Measurements from ENCODE around the gene TASOR. TPM values are rescaled to one million over a fixed set of nuclear protein-coding genes. Genes with fewer than 3 reads are reported as not detected.

TASOR gene
- total RNA-seq, 1 donor from 2014 or later: 45.6 TPM

DNA sequence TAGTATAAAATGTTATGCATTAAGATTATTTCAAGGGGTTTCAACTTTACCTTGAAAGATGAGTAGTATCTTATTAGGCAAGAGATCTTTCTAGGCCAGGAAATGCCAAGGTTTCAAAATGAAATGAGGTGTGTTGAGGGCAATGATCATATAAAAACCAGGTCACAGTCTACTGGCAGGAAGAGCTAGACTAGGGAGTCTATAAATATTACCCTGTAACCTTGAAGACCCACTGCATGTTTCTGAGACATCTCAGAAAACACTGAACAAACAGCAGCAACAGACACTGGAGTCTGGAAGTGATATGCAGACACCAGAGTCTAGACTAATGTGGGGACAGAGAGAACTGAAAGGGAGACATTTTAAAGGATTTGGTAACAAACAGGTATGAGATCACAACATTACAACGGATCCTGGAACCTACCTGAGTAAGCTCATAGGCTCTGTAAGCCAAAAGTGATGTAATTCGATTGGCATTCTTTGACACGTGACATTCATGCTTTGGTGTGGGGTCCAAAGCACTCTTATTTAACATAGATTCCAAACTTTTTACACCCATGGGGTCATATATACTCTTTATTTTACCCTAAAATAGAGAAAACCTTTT is 15.0 kb downstream of the TASOR start:
- Mint-ChIP-seq H3K9me3 (ENCODE audit: unreplicated experiment) (no peaks in the 10 kb centered on the region), H3K4me3 (ENCODE audit: unreplicated experiment) (no peak overlapping the region), H3K4me1 (ENCODE audit: low read depth, unreplicated experiment) (no peaks in the 10 kb centered on the region), H3K27me3 (ENCODE audit: unreplicated experiment) (no peaks in the 10 kb centered on the region), H3K36me3 (ENCODE audit: unreplicated experiment) (no peaks in the 10 kb centered on the region), H3K27ac (ENCODE audit: unreplicated experiment) (peak overlapping the region; percentile 8)
- TF ChIP-seq, protein P1, sequence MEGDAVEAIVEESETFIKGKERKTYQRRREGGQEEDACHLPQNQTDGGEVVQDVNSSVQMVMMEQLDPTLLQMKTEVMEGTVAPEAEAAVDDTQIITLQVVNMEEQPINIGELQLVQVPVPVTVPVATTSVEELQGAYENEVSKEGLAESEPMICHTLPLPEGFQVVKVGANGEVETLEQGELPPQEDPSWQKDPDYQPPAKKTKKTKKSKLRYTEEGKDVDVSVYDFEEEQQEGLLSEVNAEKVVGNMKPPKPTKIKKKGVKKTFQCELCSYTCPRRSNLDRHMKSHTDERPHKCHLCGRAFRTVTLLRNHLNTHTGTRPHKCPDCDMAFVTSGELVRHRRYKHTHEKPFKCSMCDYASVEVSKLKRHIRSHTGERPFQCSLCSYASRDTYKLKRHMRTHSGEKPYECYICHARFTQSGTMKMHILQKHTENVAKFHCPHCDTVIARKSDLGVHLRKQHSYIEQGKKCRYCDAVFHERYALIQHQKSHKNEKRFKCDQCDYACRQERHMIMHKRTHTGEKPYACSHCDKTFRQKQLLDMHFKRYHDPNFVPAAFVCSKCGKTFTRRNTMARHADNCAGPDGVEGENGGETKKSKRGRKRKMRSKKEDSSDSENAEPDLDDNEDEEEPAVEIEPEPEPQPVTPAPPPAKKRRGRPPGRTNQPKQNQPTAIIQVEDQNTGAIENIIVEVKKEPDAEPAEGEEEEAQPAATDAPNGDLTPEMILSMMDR (IDR thresholded peaks at IDR 0.05; ENCODE audit: partially characterized antibody, unreplicated experiment): no peak
- no peak for DNase-seq

GRCh38 chr3:56664823-56665222 is 18.2 kb downstream of the TASOR start:
- H3K36me3 Mint-ChIP-seq (ENCODE audit: unreplicated experiment): no peaks in the 10 kb centered on the region
- no peak overlapping the region for H3K27ac Mint-ChIP-seq (ENCODE audit: unreplicated experiment)

DNA sequence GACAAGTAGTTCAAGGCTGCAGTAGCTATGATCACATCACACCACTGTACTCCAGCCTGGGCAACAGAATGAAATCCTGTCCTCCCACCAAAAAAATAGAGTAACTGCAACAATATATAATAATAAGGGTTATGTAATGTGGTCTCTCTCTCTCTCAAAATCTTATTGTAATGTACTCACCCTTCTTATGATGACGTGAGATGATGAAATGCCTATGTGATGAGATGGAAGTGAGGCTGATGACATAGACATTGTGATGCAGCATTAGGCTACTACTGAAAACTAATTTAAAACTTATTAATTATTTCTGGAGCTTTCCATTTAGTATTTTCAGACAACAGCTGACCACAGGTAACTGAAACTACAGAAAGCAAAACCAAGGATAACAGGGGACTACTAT is 27.4 kb downstream of the TASOR start:
- Mint-ChIP-seq H3K36me3 (ENCODE audit: unreplicated experiment) (peaks cover 10% of the 10 kb centered on the region), H3K9me3 (ENCODE audit: unreplicated experiment) (no peaks in the 10 kb centered on the region), H3K4me3 (ENCODE audit: unreplicated experiment) (no peak overlapping the region), H3K27ac (ENCODE audit: unreplicated experiment) (no peak overlapping the region), H3K4me1 (ENCODE audit: low read depth, unreplicated experiment) (no peaks in the 10 kb centered on the region), H3K27me3 (ENCODE audit: unreplicated experiment) (peaks cover 2% of the 10 kb centered on the region)
- DNase-seq: no peak
- TF ChIP-seq, protein P1 (IDR thresholded peaks at IDR 0.05; ENCODE audit: partially characterized antibody, unreplicated experiment): no peak

More at GRCh38 chr3:56664823-56665222, 18.2 kb downstream of the TASOR start:
- H3K27me3 Mint-ChIP-seq (ENCODE audit: unreplicated experiment): no peaks in the 10 kb centered on the region
- H3K9me3 Mint-ChIP-seq (ENCODE audit: unreplicated experiment): no peaks in the 10 kb centered on the region
- TF ChIP-seq, protein P1 (IDR thresholded peaks at IDR 0.05; ENCODE audit: partially characterized antibody, unreplicated experiment): no peak
- DNase-seq: no peak
- H3K4me1 Mint-ChIP-seq (ENCODE audit: low read depth, unreplicated experiment): no peaks in the 10 kb centered on the region
- no peak overlapping the region for H3K4me3 Mint-ChIP-seq (ENCODE audit: unreplicated experiment)

- Mint-ChIP-seq H3K4me3 (ENCODE audit: unreplicated experiment) (no peak overlapping the region), H3K4me1 (ENCODE audit: low read depth, unreplicated experiment) (no peaks in the 10 kb centered on the region), H3K27me3 (ENCODE audit: unreplicated experiment) (peaks cover 2% of the 10 kb centered on the region), H3K36me3 (ENCODE audit: unreplicated experiment) (peaks cover 10% of the 10 kb centered on the region), H3K27ac (ENCODE audit: unreplicated experiment) (no peak overlapping the region), H3K9me3 (ENCODE audit: unreplicated experiment) (no peaks in the 10 kb centered on the region)
- DNase-seq: no peak
- TF ChIP-seq, protein P1 (IDR thresholded peaks at IDR 0.05; ENCODE audit: partially characterized antibody, unreplicated experiment): no peak
These were observed 28.6 kb downstream of the TASOR start for GRCh38 chr3:56654460-56654859.

DNA sequence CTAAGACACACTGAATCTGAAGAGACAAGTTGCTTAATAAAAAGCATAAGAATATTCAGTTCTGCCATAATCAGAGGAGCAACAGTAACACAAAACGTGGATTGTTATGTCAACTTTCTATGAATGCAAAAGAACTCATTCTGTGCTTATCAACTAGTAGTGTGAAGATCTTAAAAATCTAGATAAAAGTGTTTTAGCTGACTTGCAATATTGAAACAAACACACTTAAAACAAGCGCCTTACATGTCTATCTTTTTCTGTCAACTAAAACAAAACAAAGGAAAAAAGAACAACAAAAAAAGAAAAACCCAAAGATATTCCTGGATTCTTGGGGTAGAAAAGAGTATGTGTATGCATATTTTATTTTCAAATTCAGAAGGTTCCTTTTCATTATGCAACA is 37.7 kb downstream of the TASOR start:
- Mint-ChIP-seq H3K4me3 (ENCODE audit: unreplicated experiment) (no peak overlapping the region), H3K9me3 (ENCODE audit: unreplicated experiment) (no peaks in the 10 kb centered on the region), H3K27me3 (ENCODE audit: unreplicated experiment) (no peaks in the 10 kb centered on the region), H3K27ac (ENCODE audit: unreplicated experiment) (no peak overlapping the region), H3K36me3 (ENCODE audit: unreplicated experiment) (no peaks in the 10 kb centered on the region), H3K4me1 (ENCODE audit: low read depth, unreplicated experiment) (no peaks in the 10 kb centered on the region)
- no peak for DNase-seq
- TF ChIP-seq, protein P1 (IDR thresholded peaks at IDR 0.05; ENCODE audit: partially characterized antibody, unreplicated experiment): no peak

All from glutamatergic neuron (in vitro differentiated cells).